Gastroesophageal sphincter (tissue), 3 donors: Measurements from ENCODE around the gene DAPK2.

ENCODE experiments used
- EP300 ChIP-seq: sonication (generic); formaldehyde crosslinking; IDR thresholded peaks from one replicate; pipeline ENCODE4 v1.6.1; 2017; ENCODE audit warnings: antibody characterized with exemption, mild to moderate bottlenecking
- POLR2A ChIP-seq, 2 donors: fragments of 450-650 bp; IDR thresholded peaks; one replicate each; pipeline ENCODE4 v1.6.1; 2017; ENCODE audit warnings: antibody characterized with exemption in 2 of 2, mild to moderate bottlenecking in 2 of 2, moderate library complexity in 1 of 2
- POLR2AphosphoS5 ChIP-seq: sonication (generic); formaldehyde crosslinking; IDR thresholded peaks from one replicate; pipeline ENCODE4 v1.6.1; 2017; ENCODE audit warnings: antibody characterized with exemption
- TF ChIP-seq, protein P1 (sequence below), 4 experiments: fragments of 200-600 bp in 2 of 4; fragments of 450-650 bp in 2 of 4; sonication (generic) in 1 of 4; IDR thresholded peaks; one replicate each; pipeline ENCODE4 v1.5.1; 2017 to 2019; ENCODE audit warnings: antibody characterized with exemption in 4 of 4, mild to moderate bottlenecking in 2 of 4, moderate library complexity in 2 of 4

DNA sequence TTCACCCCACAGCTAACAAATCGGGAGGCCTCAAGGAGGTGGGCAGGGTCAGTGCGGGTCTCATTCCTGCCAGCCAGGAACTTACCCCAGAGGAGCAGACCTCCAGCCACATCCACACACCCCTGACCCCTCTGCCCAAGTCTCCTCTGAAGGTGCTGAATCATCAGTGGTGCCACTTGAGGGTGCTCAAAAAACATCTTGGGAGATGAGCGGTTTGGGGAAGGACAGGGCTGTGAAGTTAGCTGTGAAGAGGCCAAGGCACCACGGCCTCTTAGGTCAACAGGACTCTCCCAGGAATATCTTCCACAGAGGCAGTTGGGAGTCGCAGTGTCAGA lies 1.2 kb downstream of the DAPK2 start:
- TF ChIP-seq, protein P1, sequence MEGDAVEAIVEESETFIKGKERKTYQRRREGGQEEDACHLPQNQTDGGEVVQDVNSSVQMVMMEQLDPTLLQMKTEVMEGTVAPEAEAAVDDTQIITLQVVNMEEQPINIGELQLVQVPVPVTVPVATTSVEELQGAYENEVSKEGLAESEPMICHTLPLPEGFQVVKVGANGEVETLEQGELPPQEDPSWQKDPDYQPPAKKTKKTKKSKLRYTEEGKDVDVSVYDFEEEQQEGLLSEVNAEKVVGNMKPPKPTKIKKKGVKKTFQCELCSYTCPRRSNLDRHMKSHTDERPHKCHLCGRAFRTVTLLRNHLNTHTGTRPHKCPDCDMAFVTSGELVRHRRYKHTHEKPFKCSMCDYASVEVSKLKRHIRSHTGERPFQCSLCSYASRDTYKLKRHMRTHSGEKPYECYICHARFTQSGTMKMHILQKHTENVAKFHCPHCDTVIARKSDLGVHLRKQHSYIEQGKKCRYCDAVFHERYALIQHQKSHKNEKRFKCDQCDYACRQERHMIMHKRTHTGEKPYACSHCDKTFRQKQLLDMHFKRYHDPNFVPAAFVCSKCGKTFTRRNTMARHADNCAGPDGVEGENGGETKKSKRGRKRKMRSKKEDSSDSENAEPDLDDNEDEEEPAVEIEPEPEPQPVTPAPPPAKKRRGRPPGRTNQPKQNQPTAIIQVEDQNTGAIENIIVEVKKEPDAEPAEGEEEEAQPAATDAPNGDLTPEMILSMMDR (IDR thresholded peaks at IDR 0.05): no peak
- TF ChIP-seq EP300: no peak
- no peak for TF ChIP-seq POLR2A (IDR thresholded peaks at IDR 0.05)
- TF ChIP-seq POLR2AphosphoS5: no peak
